Retinal pigment epithelial cell (primary cell): Measurements from ENCODE around the gene SLC16A9.
"Not testable (repeated sequence)": the region's sequence is repeated elsewhere in the genome, so short reads cannot be mapped to it uniquely, and the experiment has no call there.

Experiments
- DNase-seq: peaks from one replicate; pipeline ENCODE4 v3.0.0-alpha.2; 2010; ENCODE audit warnings: low read depth
- H3K4me3 ChIP-seq: 2 replicates; pipeline ENCODE4 v1.5.1; 2011; ENCODE audit warnings: mild to moderate bottlenecking, low read length, control low read depth, moderate library complexity
- CTCF ChIP-seq: conservative IDR thresholded peaks from 2 replicates; pipeline ENCODE4 v1.5.1; 2011; ENCODE audit warnings: low read depth, low read length, control low read depth, inconsistent platforms

SLC16A9 gene

GRCh38 chr10:59748834-59749233 is 39.2 kb upstream of the SLC16A9 start:
- TF ChIP-seq CTCF = no peak
- H3K4me3 ChIP-seq = no peak overlapping the region
- DNase-seq = no peak

DNA sequence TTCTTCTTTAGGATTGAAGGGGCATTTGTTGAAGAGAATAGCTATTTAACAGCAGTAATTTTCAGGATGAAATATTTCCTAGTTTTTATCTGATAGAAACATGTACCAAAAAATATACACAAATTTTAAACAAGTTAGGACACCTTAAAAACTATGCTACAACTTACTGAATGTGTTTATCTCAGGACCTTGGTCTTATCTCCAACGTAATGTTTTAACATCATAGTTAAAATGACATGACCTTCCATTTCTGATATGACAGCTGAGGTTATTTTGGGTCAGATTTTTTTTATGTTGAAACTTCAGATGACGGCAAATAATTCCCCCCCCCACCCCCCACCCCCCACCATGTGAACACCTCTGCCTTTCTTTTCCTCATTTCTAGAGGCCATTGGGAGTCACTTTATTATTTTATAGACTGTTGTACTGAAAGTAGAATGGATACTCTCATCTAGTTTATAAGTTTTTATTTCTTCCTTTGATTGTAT is 35.6 kb upstream of the SLC16A9 start:
- no peak overlapping the region for H3K4me3 ChIP-seq
- TF ChIP-seq CTCF = no peak
- DNase-seq = no peak

- not testable (repeated sequence) for H3K4me3 ChIP-seq
These were observed 35.1 kb upstream of the SLC16A9 start for GRCh38 chr10:59744762-59745161.

DNA sequence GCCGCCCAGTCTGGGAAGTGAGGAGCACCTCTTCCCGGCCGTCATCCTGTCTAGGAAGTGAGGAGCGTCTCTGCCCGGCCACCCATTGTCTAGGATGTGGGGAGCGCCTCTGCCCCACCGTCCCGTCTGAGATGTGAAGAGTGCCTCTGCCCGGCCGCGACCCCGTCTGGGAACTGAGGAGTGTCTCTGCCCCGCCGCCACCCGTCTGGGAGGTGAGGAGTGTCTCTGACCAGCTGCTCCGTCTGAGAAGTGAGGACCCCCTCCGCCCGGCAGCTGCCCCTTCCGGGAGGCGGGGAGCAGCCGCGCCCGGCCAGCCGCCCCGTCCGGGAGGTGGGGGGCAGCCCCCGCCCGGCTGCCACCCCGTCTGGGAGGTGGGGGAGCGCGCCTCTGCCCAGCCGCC is 34.5 kb upstream of the SLC16A9 start:
- not testable (repeated sequence) for H3K4me3 ChIP-seq, DNase-seq

More at GRCh38 chr10:59744762-59745161, 35.1 kb upstream of the SLC16A9 start:
- DNase-seq = not testable (repeated sequence)

DNA sequence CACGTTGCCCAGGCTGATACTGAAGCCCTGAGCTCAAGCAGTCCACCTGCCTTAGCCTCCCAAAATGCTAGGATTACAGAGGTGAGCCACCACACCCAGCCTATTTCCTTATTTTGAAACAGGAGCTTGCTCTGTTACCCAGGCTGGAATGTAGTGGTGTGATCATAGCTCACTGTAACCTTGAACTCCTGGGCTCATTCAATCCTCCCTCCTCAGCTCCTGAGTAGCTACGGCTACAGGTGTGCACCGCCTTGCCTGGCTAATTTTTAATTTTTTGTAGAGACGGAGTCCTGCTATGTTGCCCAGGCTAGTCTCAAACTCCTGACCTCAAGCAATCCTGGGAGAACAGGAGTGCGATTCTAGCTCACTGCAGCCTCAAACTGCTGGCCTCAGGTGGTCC is 31.9 kb upstream of the SLC16A9 start:
- DNase-seq = no peak
- no peak for TF ChIP-seq CTCF
- H3K4me3 ChIP-seq = no peak overlapping the region

DNA sequence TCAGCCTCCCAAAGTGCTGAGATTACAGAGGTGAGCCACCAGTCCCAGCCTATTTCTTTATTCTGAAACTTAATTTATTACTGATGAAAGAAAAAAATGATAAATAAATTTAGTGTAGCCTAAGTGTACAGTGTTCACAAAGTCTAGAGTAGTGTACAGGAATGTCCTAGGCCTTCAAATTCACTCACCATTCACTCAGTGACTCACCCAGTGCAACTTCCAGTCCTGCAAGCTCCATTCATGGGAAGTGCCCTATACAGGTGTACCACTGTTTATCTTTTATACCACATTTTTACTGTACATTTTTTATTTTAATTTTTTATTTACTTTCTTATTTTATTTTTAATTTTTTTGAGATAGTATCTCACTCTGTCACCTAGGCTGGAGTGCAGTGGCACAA is 31.4 kb upstream of the SLC16A9 start:
- no peak for DNase-seq
- no peak overlapping the region for H3K4me3 ChIP-seq
- no peak for TF ChIP-seq CTCF

DNA sequence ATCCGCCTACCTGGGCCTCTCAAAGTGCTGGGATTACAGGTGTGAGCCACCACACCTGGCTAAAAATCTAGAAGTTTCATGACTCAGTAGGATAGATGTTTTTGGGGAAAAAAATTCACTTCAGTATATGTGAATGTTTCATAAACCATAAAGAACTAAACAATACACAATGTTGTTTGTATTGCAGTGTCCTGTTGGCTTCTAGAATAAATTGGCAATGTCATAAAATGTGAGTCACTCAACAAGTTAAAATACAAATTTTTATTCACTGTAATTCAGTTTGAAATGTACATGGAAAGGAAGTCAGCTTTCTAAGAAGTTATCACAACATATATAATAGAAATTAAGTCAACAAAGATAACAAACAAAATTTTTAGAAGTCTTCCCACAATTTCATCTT is 27.1 kb upstream of the SLC16A9 start:
- TF ChIP-seq CTCF = no peak
- no peak overlapping the region for H3K4me3 ChIP-seq
- no peak for DNase-seq

- TF ChIP-seq CTCF = no peak
- no peak for DNase-seq
- H3K4me3 ChIP-seq = no peak overlapping the region
These were observed 25.6 kb upstream of the SLC16A9 start for GRCh38 chr10:59735296-59735695.
